Natural killer cell treated with Interleukin-12 subunit alpha and Interleukin-12 subunit beta and Interleukin-15 and Interleukin-18, amount 100 ng/mL, for 72 hours (primary cell): Measurements from ENCODE around the gene LINGO1. TPM values are rescaled to one million over a fixed set of nuclear protein-coding genes. Genes with fewer than 3 reads are reported as not detected.

Experiments used
- ATAC-seq, 2 donors: fragments of 150-1000 bp; cut with Tn5 transposase in 1 of 2; sonication (Bioruptor Pico), chemical (Tn5 transposase) in 1 of 2; 2 replicates each; pipeline ENCODE4 v1.10.0; 2021
- DNase-seq: peaks from one replicate; pipeline ENCODE4 v3.0.0; 2022; ENCODE audit warnings: low spot score
- H3K27ac Mint-ChIP-seq, 2 donors: 1 replicate in 1 of 2; 2 replicates in 1 of 2; pipeline ENCODE4 v1.8.0; 2022; ENCODE audit warnings: mixed read lengths in 2 of 2, mild to moderate bottlenecking in 1 of 2, moderate library complexity in 1 of 2
- H3K27me3 Mint-ChIP-seq, 2 donors: 1 replicate in 1 of 2; 2 replicates in 1 of 2; pipeline ENCODE4 v1.8.0; 2022; ENCODE audit warnings: mixed read lengths in 2 of 2
- H3K36me3 Mint-ChIP-seq: one replicate; pipeline ENCODE4 v1.8.0; 2022; ENCODE audit warnings: mixed read lengths
- H3K4me1 Mint-ChIP-seq, 2 donors: 1 replicate in 1 of 2; 2 replicates in 1 of 2; pipeline ENCODE4 v1.8.0; 2022; ENCODE audit warnings: low read depth in 2 of 2, mixed read lengths in 2 of 2, mild to moderate bottlenecking in 1 of 2
- H3K4me3 Mint-ChIP-seq: one replicate; pipeline ENCODE4 v1.8.0; 2022; ENCODE audit warnings: mixed read lengths
- H3K9me3 Mint-ChIP-seq: 2 replicates; pipeline ENCODE4 v1.8.0; 2022; ENCODE audit warnings: mixed read lengths
- total RNA-seq, 2 donors: library from RNA; stranded (reverse); gene quantifications; one replicate each; pipeline ENCODE4 v1.2.3, GENCODE V29; 2022

LINGO1 gene
- total RNA-seq, 2 donors from 2014 or later: not detected

DNA sequence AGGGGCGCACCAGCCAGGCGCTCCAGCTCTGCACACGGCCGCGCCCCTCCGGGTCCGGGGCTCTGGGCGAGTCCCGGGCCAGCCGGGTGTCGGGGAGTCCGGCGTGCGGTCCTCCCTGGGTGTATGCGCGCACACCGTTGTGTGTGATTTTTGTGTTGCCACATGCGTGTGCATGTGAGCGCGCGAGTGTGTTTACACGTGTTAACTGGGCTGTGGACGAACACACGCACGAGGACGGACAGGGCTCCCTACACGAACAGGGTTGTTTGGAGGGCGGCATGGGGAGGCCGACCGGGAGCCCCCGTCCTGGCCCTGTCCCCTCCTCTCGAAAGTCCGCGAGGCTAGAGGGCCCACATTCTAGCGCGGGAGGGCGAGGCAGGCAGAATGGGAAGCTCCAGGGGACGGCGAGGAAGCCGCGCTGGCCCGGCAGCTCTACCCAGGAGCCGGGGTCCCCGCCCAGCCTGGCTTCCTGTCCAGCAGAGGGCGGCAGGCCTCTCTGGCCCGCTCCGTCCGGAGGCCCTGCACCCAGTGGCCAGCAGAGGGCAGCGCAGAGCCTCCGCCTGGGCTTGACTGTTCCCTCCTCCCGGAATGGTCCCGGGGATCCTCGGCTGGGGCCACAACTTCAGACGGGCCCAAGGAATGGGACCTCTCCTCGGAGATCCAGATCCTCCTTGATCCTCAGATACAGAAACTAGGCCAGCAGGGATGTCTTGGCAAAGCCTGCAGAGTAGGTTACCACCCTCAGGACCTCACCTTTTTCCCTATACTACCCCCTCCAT, 611 bp upstream of the LINGO1 start:
- ATAC-seq (peak; percentile 87 to 95), DNase-seq (peak; percentile 78)
- Mint-ChIP-seq H3K27ac (no peak overlapping the region), H3K9me3 (no peaks in the 10 kb centered on the region), H3K4me3 (peak overlapping the region; percentile 58), H3K4me1 (peaks cover 0 to 8% of the 10 kb centered on the region in 2 donors), H3K36me3 (no peaks in the 10 kb centered on the region), H3K27me3 (peaks cover 38 to 43% of the 10 kb centered on the region in 2 donors)

DNA sequence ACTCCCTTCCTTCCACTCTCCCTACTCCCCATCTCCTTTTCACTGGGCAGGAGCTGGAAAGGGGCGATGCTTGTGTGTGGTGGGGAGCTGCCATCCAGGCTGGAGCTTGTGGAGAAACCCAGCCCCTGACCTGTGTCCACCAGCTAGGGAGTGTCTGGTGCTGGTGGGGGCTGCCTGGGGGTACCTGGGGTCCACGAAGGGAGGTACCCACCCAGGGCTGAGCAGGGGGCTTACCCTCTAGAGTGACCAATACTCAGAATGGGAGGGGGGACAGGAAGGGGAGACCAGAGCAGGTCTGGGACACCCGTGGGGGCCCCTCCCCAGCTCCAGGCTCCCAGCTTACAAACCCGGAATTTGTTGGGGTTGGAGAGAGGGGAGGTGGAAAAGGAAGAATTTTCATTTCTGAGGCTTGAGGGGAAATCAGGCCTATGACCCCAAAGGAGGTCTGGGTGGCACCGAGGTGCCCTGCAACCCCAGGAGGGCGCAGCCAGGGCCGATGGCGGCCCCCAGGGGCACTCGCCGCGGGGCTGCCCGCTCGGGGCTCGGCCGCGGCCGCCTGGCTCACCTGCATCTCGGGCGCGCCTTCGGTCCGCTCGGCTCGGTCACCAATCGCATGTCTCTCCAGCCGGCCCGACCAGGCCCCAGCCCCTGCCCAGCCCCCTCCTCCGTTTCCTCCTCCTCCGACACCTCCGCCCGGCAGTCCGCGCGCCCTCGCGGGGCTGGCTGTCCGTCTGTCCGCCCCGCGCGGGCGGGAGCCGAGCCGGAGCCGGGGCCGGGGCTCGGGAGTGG, 773 bp downstream of the LINGO1 start:
- Mint-ChIP-seq H3K27ac (no peak overlapping the region), H3K4me1 (peaks cover 0 to 8% of the 10 kb centered on the region in 2 donors), H3K9me3 (no peaks in the 10 kb centered on the region), H3K27me3 (peaks cover 31% of the 10 kb centered on the region in 2 donors), H3K36me3 (no peaks in the 10 kb centered on the region), H3K4me3 (peak overlapping the region; percentile 38)
- ATAC-seq (no peak), DNase-seq (no peak)

GRCh38 chr15:77630956-77631744, 1.6 kb downstream of the LINGO1 start:
- no peaks in the 10 kb centered on the region for H3K9me3 Mint-ChIP-seq
- no peak overlapping the region for H3K27ac Mint-ChIP-seq
- no peak overlapping the region for H3K4me3 Mint-ChIP-seq
- H3K27me3 Mint-ChIP-seq: peaks cover 29% of the 10 kb centered on the region in 2 donors
- H3K4me1 Mint-ChIP-seq: peaks cover 0 to 8% of the 10 kb centered on the region in 2 donors
- no peak for DNase-seq
- no peak for ATAC-seq
- no peaks in the 10 kb centered on the region for H3K36me3 Mint-ChIP-seq

DNA sequence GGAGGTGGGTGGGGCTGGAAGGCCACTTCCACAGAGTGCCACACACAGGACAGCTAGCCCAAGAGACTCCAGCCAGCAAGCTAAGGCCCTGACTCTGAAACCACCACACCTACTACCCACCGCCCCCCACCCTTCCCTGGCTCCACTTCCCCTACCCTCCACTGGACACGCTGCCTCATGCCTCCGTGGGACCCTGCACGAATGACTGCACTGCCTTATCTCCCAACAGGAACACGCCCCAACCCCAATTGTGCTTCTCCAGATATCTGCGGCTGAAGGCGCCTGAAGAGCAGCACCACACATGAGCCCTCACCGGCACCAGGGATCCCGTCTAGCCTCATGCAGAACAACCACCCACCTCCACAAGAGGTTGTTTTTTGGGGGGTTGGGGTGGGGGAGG, 2.7 kb downstream of the LINGO1 start:
- no peaks in the 10 kb centered on the region for H3K36me3 Mint-ChIP-seq
- peaks cover 19 to 23% of the 10 kb centered on the region in 2 donors for H3K27me3 Mint-ChIP-seq
- peaks cover 0 to 8% of the 10 kb centered on the region in 2 donors for H3K4me1 Mint-ChIP-seq
- no peak for DNase-seq
- ATAC-seq: no peak
- no peak overlapping the region for H3K4me3 Mint-ChIP-seq
- H3K9me3 Mint-ChIP-seq: no peaks in the 10 kb centered on the region
- H3K27ac Mint-ChIP-seq: no peak overlapping the region

- Mint-ChIP-seq H3K27ac (no peak overlapping the region), H3K4me3 (no peak overlapping the region), H3K36me3 (no peaks in the 10 kb centered on the region), H3K9me3 (no peaks in the 10 kb centered on the region), H3K27me3 (peaks cover 17 to 22% of the 10 kb centered on the region in 2 donors), H3K4me1 (peaks cover 0 to 7% of the 10 kb centered on the region in 2 donors)
- ATAC-seq (no peak), DNase-seq (no peak)
Observed at GRCh38 chr15:77629070-77630030, 3.4 kb downstream of the LINGO1 start.

DNA sequence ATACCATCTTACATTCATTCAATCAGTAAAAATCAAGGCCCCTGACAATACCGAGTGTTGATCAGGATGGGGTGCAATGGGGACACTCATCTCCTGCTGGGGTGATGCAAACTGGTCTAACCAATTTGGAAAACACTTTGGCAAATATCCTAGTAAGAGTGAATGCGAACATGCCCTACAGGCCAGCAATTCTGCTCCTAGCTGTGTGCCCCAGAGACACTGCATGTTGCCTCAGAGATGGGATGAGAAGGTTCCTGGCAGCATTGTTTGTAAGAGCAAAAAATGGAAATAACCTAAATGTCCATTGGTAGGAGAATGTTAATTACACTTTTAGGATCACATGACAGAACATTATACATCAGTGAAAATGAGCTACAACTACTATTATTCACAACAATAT, 4.7 kb downstream of the LINGO1 start:
- no peak overlapping the region for H3K27ac Mint-ChIP-seq
- no peaks in the 10 kb centered on the region for H3K4me1 Mint-ChIP-seq
- no peak for ATAC-seq
- peaks cover 11 to 20% of the 10 kb centered on the region in 2 donors for H3K27me3 Mint-ChIP-seq
- H3K9me3 Mint-ChIP-seq: no peaks in the 10 kb centered on the region
- H3K4me3 Mint-ChIP-seq: no peak overlapping the region
- no peak for DNase-seq
- H3K36me3 Mint-ChIP-seq: no peaks in the 10 kb centered on the region

GRCh38 chr15:77627581-77627980, 5.1 kb downstream of the LINGO1 start:
- Mint-ChIP-seq H3K36me3 (no peaks in the 10 kb centered on the region), H3K27ac (no peak overlapping the region), H3K4me3 (no peak overlapping the region)

GRCh38 chr15:77627067-77627466, 5.6 kb downstream of the LINGO1 start:
- Mint-ChIP-seq H3K36me3 (no peaks in the 10 kb centered on the region), H3K9me3 (no peaks in the 10 kb centered on the region), H3K27ac (no peak overlapping the region), H3K4me3 (no peak overlapping the region), H3K27me3 (peaks cover 11 to 20% of the 10 kb centered on the region in 2 donors), H3K4me1 (no peaks in the 10 kb centered on the region)
- ATAC-seq (no peak), DNase-seq (no peak)

More at GRCh38 chr15:77627581-77627980, 5.1 kb downstream of the LINGO1 start:
- H3K4me1 Mint-ChIP-seq: no peaks in the 10 kb centered on the region
- DNase-seq (no peak), ATAC-seq (no peak)
- peaks cover 11 to 20% of the 10 kb centered on the region in 2 donors for H3K27me3 Mint-ChIP-seq
- H3K9me3 Mint-ChIP-seq: no peaks in the 10 kb centered on the region

DNA sequence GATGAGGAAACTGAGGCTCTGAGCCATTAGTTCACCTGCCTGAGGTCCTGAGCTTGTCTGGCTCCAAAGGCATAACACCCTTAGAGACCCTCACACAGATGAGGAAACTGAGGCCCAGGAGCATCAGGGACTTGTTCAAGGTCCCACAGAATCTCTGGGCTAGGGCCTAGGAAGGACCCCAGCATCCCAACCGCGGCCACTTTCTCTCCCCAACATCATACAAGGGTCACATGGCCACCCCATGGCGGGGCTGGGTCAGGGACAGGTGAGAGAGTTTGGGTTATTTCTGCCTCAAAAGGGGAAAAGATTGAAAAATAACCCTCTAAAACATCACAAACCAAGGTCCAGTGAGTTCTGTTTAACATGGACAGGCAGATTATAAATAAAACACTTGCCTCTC, 6.7 kb downstream of the LINGO1 start:
- DNase-seq: no peak
- no peak overlapping the region for H3K4me3 Mint-ChIP-seq
- H3K36me3 Mint-ChIP-seq: no peaks in the 10 kb centered on the region
- H3K27ac Mint-ChIP-seq: no peak overlapping the region
- peaks cover 11 to 20% of the 10 kb centered on the region in 2 donors for H3K27me3 Mint-ChIP-seq
- no peaks in the 10 kb centered on the region for H3K4me1 Mint-ChIP-seq
- H3K9me3 Mint-ChIP-seq: no peaks in the 10 kb centered on the region
- no peak for ATAC-seq

- DNase-seq (no peak), ATAC-seq (no peak)
- H3K9me3 Mint-ChIP-seq: no peaks in the 10 kb centered on the region
- H3K4me3 Mint-ChIP-seq: no peak overlapping the region
- H3K27me3 Mint-ChIP-seq: peaks cover 11 to 20% of the 10 kb centered on the region in 2 donors
- H3K27ac Mint-ChIP-seq: no peak overlapping the region
- H3K36me3 Mint-ChIP-seq: no peaks in the 10 kb centered on the region
- H3K4me1 Mint-ChIP-seq: no peaks in the 10 kb centered on the region
Observed at GRCh38 chr15:77625376-77625775, 7.3 kb downstream of the LINGO1 start.

- no peak overlapping the region for H3K4me3 Mint-ChIP-seq
- ATAC-seq (no peak), DNase-seq (no peak)
- H3K27me3 Mint-ChIP-seq: peaks cover 9 to 16% of the 10 kb centered on the region in 2 donors
- H3K27ac Mint-ChIP-seq: no peak overlapping the region
- no peaks in the 10 kb centered on the region for H3K9me3 Mint-ChIP-seq
- H3K36me3 Mint-ChIP-seq: no peaks in the 10 kb centered on the region
- H3K4me1 Mint-ChIP-seq: no peaks in the 10 kb centered on the region
Observed at GRCh38 chr15:77624868-77625267, 7.8 kb downstream of the LINGO1 start.

- no peak overlapping the region for H3K27ac Mint-ChIP-seq
- no peak for ATAC-seq
- H3K27me3 Mint-ChIP-seq: peaks cover 2 to 7% of the 10 kb centered on the region in 2 donors
- H3K9me3 Mint-ChIP-seq: no peaks in the 10 kb centered on the region
- no peaks in the 10 kb centered on the region for H3K4me1 Mint-ChIP-seq
- no peaks in the 10 kb centered on the region for H3K36me3 Mint-ChIP-seq
- no peak for DNase-seq
- H3K4me3 Mint-ChIP-seq: no peak overlapping the region
Observed at GRCh38 chr15:77623755-77624524, 8.8 kb downstream of the LINGO1 start.
